RWPE2 (cell line): Measurements from ENCODE around the gene CCDC191.

Source experiments
- ATAC-seq: fragments of 200-7000 bp; cut with Tn5 transposase; 3 replicates; pipeline ENCODE4 v1.9.1; 2021; ENCODE audit warnings: low read depth
- DNase-seq: peaks from one replicate; pipeline ENCODE4 v3.0.0-alpha.2; 2020; ENCODE audit warnings: low spot score
- H3K27ac ChIP-seq: fragments of 450-650 bp; 2 replicates; pipeline ENCODE4 v1.5.1; 2017; ENCODE audit warnings: mild to moderate bottlenecking; ENCODE audit not compliant: poor library complexity, severe bottlenecking
- H3K27me3 ChIP-seq: fragments of 250-450 bp; sonication (Bioruptor Pico); 2 replicates; pipeline ENCODE4 v1.5.1; 2021; ENCODE audit warnings: mild to moderate bottlenecking, moderate library complexity; ENCODE audit not compliant: insufficient read depth, poor library complexity, severe bottlenecking
- H3K36me3 ChIP-seq: fragments of 250-450 bp; sonication (Bioruptor Pico); 2 replicates; pipeline ENCODE4 v1.5.1; 2020; ENCODE audit warnings: low read depth, mild to moderate bottlenecking, moderate library complexity
- H3K4me1 ChIP-seq: fragments of 250-450 bp; sonication (Bioruptor Pico); 2 replicates; pipeline ENCODE4 v1.5.1; 2021; ENCODE audit warnings: mild to moderate bottlenecking, moderate library complexity; ENCODE audit not compliant: insufficient read depth, poor library complexity, severe bottlenecking
- H3K4me3 ChIP-seq: fragments of 250-450 bp; sonication (Bioruptor Pico); 2 replicates; pipeline ENCODE4 v1.5.1; 2021; ENCODE audit warnings: mild to moderate bottlenecking, moderate library complexity; ENCODE audit not compliant: severe bottlenecking
- H3K9me3 ChIP-seq: fragments of 250-450 bp; sonication (Bioruptor Pico); 2 replicates; pipeline ENCODE4 v1.5.1; 2021; ENCODE audit warnings: mild to moderate bottlenecking, moderate library complexity; ENCODE audit not compliant: severe bottlenecking
- CTCF ChIP-seq: fragments of 450-650 bp; IDR thresholded peaks from one replicate; pipeline ENCODE4 v1.5.1; 2017; ENCODE audit warnings: mild to moderate bottlenecking, moderate library complexity; ENCODE audit not compliant: poor library complexity, severe bottlenecking

Gene CCDC191

GRCh38 chr3:114078126-114078525 is 21.8 kb upstream of the CCDC191 start:
- ATAC-seq (no peak), DNase-seq (no peak)
- no peaks in the 10 kb centered on the region for H3K9me3 ChIP-seq
- no peak overlapping the region for H3K27ac ChIP-seq
- no peaks in the 10 kb centered on the region for H3K27me3 ChIP-seq
- no peaks in the 10 kb centered on the region for H3K4me1 ChIP-seq
- no peak overlapping the region for H3K4me3 ChIP-seq
- TF ChIP-seq CTCF: no peak
- H3K36me3 ChIP-seq: peaks cover 94% of the 10 kb centered on the region

- Histone ChIP-seq H3K4me1 (no peaks in the 10 kb centered on the region), H3K9me3 (no peaks in the 10 kb centered on the region), H3K4me3 (no peak overlapping the region), H3K27me3 (no peaks in the 10 kb centered on the region), H3K27ac (no peak overlapping the region), H3K36me3 (peaks cover 96% of the 10 kb centered on the region)
- no peak for TF ChIP-seq CTCF
- DNase-seq: no peak
- no peak for ATAC-seq
Observed at GRCh38 chr3:114076711-114077110, 20.4 kb upstream of the CCDC191 start.

- peaks cover 98% of the 10 kb centered on the region for H3K36me3 ChIP-seq
- ATAC-seq (no peak), DNase-seq (no peak)
- H3K4me1 ChIP-seq: no peaks in the 10 kb centered on the region
- H3K27ac ChIP-seq: no peak overlapping the region
- H3K27me3 ChIP-seq: no peaks in the 10 kb centered on the region
- H3K9me3 ChIP-seq: no peaks in the 10 kb centered on the region
- TF ChIP-seq CTCF: no peak
- H3K4me3 ChIP-seq: no peak overlapping the region
Observed at GRCh38 chr3:114071786-114072185, 15.5 kb upstream of the CCDC191 start.

GRCh38 chr3:114068336-114068735 is 12.0 kb upstream of the CCDC191 start:
- TF ChIP-seq CTCF: no peak
- H3K36me3 ChIP-seq: peaks cover 94% of the 10 kb centered on the region
- ATAC-seq: no peak
- no peaks in the 10 kb centered on the region for H3K9me3 ChIP-seq
- DNase-seq: no peak
- no peak overlapping the region for H3K27ac ChIP-seq
- H3K4me1 ChIP-seq: no peaks in the 10 kb centered on the region
- H3K27me3 ChIP-seq: no peaks in the 10 kb centered on the region
- H3K4me3 ChIP-seq: no peak overlapping the region

- Histone ChIP-seq H3K27ac (no peak overlapping the region), H3K27me3 (no peaks in the 10 kb centered on the region), H3K4me1 (no peaks in the 10 kb centered on the region), H3K4me3 (no peak overlapping the region), H3K36me3 (peaks cover 89% of the 10 kb centered on the region), H3K9me3 (no peaks in the 10 kb centered on the region)
- no peak for DNase-seq
- TF ChIP-seq CTCF: no peak
- ATAC-seq: no peak
Observed at GRCh38 chr3:114067804-114068203, 11.5 kb upstream of the CCDC191 start.
